Kidney epithelial cell (primary cell): Measurements from ENCODE around the gene PKNOX2. TPM values are rescaled to one million over a fixed set of nuclear protein-coding genes. Genes with fewer than 3 reads are reported as not detected.
A peak's percentile ranks its signal among the peaks of the same experiment; 100 is the strongest.

Source experiments
- DNase-seq: peaks from one replicate; pipeline ENCODE4 v3.0.0-alpha.2; 2010; ENCODE audit warnings: low read depth
- H3K27me3 ChIP-seq: 2 replicates; pipeline ENCODE4 v1.6.0; 2011; ENCODE audit warnings: low read length; ENCODE audit not compliant: control insufficient read depth, insufficient read depth
- H3K36me3 ChIP-seq: 2 replicates; pipeline ENCODE4 v1.5.1; 2011; ENCODE audit warnings: low read length; ENCODE audit not compliant: control insufficient read depth, insufficient read depth
- H3K4me3 ChIP-seq: 2 replicates; pipeline ENCODE4 v1.5.1; 2011; ENCODE audit warnings: low read depth, mild to moderate bottlenecking, control low read depth, low read length
- CTCF ChIP-seq: IDR thresholded peaks from 2 replicates; pipeline ENCODE4 v1.5.1; 2011; ENCODE audit warnings: mild to moderate bottlenecking, moderate library complexity, low read length, control low read depth, inconsistent platforms; ENCODE audit not compliant: insufficient read depth, poor library complexity, severe bottlenecking
- total RNA-seq: library from RNA; depleted of rRNA; stranded (reverse); fragments of >200 nt; gene quantifications from 2 replicates; pipeline ENCODE4 v1.2.3, GENCODE V29; 2015

Gene PKNOX2
- total RNA-seq, 1 donor from 2014 or later, result 0.42 TPM

- Histone ChIP-seq H3K36me3 (no peaks in the 10 kb centered on the region), H3K27me3 (no peaks in the 10 kb centered on the region), H3K4me3 (no peak overlapping the region)
- no peak for TF ChIP-seq CTCF
- no peak for DNase-seq
Measured at GRCh38 chr11:125299061-125299615, 134.6 kb downstream of the PKNOX2 start.

GRCh38 chr11:125299821-125300220 lies 135.3 kb downstream of the PKNOX2 start:
- TF ChIP-seq CTCF, result no peak
- no peaks in the 10 kb centered on the region for H3K36me3 ChIP-seq
- H3K27me3 ChIP-seq, result no peaks in the 10 kb centered on the region
- H3K4me3 ChIP-seq, result no peak overlapping the region
- no peak for DNase-seq

- H3K4me3 ChIP-seq, result no peak overlapping the region
- no peaks in the 10 kb centered on the region for H3K36me3 ChIP-seq
- TF ChIP-seq CTCF, result no peak
- H3K27me3 ChIP-seq, result peaks cover 4% of the 10 kb centered on the region
- peak; percentile 5 for DNase-seq
Measured at GRCh38 chr11:125300791-125301218, 136.3 kb downstream of the PKNOX2 start.

GRCh38 chr11:125301346-125301745 lies 136.8 kb downstream of the PKNOX2 start:
- TF ChIP-seq CTCF, result no peak
- H3K36me3 ChIP-seq, result no peaks in the 10 kb centered on the region
- H3K4me3 ChIP-seq, result no peak overlapping the region
- DNase-seq, result no peak
- peaks cover 4% of the 10 kb centered on the region for H3K27me3 ChIP-seq

- DNase-seq, result no peak
- Histone ChIP-seq H3K27me3 (peaks cover 4% of the 10 kb centered on the region), H3K4me3 (no peak overlapping the region), H3K36me3 (no peaks in the 10 kb centered on the region)
- no peak for TF ChIP-seq CTCF
Measured at GRCh38 chr11:125303186-125303585, 138.6 kb downstream of the PKNOX2 start.

- peaks cover 4% of the 10 kb centered on the region for H3K27me3 ChIP-seq
- H3K36me3 ChIP-seq, result no peaks in the 10 kb centered on the region
Measured at GRCh38 chr11:125303694-125304093, 139.1 kb downstream of the PKNOX2 start.

More at GRCh38 chr11:125303694-125304093, 139.1 kb downstream of the PKNOX2 start:
- no peak for DNase-seq
- H3K4me3 ChIP-seq, result no peak overlapping the region
- no peak for TF ChIP-seq CTCF
